Body of pancreas (tissue), 4 donors: ENCODE data around the gene UBAC2. TPM values are rescaled to one million over a fixed set of nuclear protein-coding genes. Genes with fewer than 3 reads are reported as not detected.
"Not testable (repeated sequence)": the region's sequence is repeated elsewhere in the genome, so short reads cannot be mapped to it uniquely, and the experiment has no call there.

Experiments
- ATAC-seq: fragments of 150-250 bp; one replicate; pipeline ENCODE4 v1.9.1; 2016
- DNase-seq, 4 donors: peaks; one replicate each; pipeline ENCODE4 v3.0.0-alpha.2; 2019
- H3K27ac ChIP-seq, 4 donors: fragments of 200-600 bp; sonication (generic); 1 replicate in 3 of 4; 2 replicates in 1 of 4; pipeline versions ENCODE4 v1.5.1 to v1.6.1; 2016 to 2019; ENCODE audit warnings: mild to moderate bottlenecking in 1 of 4, mixed read lengths in 1 of 4, moderate library complexity in 1 of 4
- H3K27me3 ChIP-seq, 2 donors: fragments of 200-600 bp; sonication (generic); one replicate each; pipeline ENCODE4 v1.6.0; 2016; ENCODE audit warnings: mild to moderate bottlenecking in 1 of 2
- H3K36me3 ChIP-seq, 2 donors: fragments of 200-600 bp; sonication (generic); replicated peaks in 1 of 2; 2 replicates each; pipeline ENCODE4 v1.5.1; 2016; ENCODE audit warnings: low read depth in 2 of 2; ENCODE audit not compliant: insufficient read depth in 1 of 2
- H3K4me1 ChIP-seq: fragments of 200-600 bp; sonication (generic); one replicate; pipeline ENCODE4 v1.6.0; 2016
- H3K4me3 ChIP-seq, 2 donors: fragments of 200-600 bp; sonication (generic); 1 replicate in 1 of 2; 2 replicates in 1 of 2; pipeline ENCODE4 v1.5.1; 2016 to 2019
- H3K9me3 ChIP-seq, 3 donors: fragments of 200-600 bp; sonication (generic); 1 replicate in 2 of 3; 2 replicates in 1 of 3; pipeline ENCODE4 v1.5.1; 2016
- POLR2A ChIP-seq, 3 donors: fragments of 450-650 bp; IDR thresholded peaks; one replicate each; pipeline ENCODE4 v1.6.1; 2016; ENCODE audit warnings: antibody characterized with exemption in 3 of 3, mild to moderate bottlenecking in 2 of 3
- WGBS, 2 donors: methylation state at CpG; one replicate each; pipeline ENCODE4 v1.1.5; 2017; 5-methylcytosine and 5-hydroxymethylcytosine counted together
- intact Hi-C: fragments of 100-400 bp; cut with DNase I; formaldehyde crosslinking; loops from one replicate; pipeline ENCODE4 v1.15.1; 2023
- total RNA-seq, 2 donors: library from RNA; depleted of rRNA; stranded (reverse); fragments of >200 nt; gene quantifications; one replicate each; pipeline ENCODE4 v1.1.0, GENCODE V29; 2016
- TF ChIP-seq, protein P1 (sequence below), 7 experiments: fragments of 450-650 bp in 4 of 7; fragments of 200-600 bp in 3 of 7; sonication (generic) in 3 of 7; IDR thresholded peaks; one replicate each; pipeline ENCODE4 v1.5.1; 2016 to 2019; ENCODE audit warnings: antibody characterized with exemption in 7 of 7

The UBAC2 gene
- total RNA-seq, 2 donors from 2014 or later: 21.4 to 27.2 TPM

DNA sequence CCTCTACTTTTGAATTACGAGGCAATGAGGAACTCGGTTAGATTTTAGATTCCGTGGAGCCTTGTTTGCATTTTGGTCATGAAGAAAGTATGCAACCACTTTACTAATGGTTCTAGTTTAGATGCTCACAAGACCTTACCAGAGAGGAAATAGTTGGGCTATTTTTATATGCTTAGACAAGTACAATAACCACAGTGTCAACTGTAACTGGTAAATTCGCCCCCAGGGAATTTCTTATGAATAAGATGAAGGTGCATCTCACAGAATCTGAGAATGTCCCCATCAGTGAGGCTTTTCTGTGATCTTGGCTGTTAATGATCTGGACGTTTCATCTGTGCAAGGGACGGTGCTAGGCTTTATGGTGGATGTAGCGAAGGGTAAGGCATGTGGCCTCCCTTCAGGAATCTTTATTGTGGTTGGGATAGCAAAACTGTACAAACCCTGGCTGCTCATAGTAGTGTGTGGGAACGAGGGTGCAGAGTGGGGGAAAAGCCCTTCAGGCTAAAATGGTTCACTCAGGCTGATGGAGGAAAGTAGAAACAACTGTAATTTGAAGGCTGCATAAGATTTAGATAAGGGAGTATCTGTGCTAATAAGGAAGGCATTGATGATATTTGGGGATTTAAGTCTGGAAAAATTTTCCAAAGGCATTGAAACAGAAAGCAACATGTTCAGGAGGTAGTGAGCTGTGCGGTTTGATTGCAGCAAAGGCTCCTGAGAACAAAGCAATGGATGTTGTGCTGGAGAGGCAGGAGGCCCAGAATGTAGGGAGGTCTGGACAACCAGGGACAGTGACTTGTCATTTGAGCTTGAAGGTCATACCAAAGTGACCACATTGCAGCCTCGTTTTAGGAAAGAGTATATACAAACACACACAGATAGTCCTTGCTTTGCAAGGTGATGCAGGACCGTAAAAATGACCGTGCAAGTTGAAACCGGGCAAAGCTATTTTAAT lies 28.4 kb downstream of the UBAC2 start:
- 65 to 74% methylated on average over 13 of the region's 13 CpGs for WGBS, 2 donors
- ATAC-seq (no peak), DNase-seq (no peak)
- H3K4me3 ChIP-seq: no peak overlapping the region
- H3K9me3 ChIP-seq: no peaks in the 10 kb centered on the region
- no peak for TF ChIP-seq POLR2A (IDR thresholded peaks at IDR 0.05)
- TF ChIP-seq, protein P1, sequence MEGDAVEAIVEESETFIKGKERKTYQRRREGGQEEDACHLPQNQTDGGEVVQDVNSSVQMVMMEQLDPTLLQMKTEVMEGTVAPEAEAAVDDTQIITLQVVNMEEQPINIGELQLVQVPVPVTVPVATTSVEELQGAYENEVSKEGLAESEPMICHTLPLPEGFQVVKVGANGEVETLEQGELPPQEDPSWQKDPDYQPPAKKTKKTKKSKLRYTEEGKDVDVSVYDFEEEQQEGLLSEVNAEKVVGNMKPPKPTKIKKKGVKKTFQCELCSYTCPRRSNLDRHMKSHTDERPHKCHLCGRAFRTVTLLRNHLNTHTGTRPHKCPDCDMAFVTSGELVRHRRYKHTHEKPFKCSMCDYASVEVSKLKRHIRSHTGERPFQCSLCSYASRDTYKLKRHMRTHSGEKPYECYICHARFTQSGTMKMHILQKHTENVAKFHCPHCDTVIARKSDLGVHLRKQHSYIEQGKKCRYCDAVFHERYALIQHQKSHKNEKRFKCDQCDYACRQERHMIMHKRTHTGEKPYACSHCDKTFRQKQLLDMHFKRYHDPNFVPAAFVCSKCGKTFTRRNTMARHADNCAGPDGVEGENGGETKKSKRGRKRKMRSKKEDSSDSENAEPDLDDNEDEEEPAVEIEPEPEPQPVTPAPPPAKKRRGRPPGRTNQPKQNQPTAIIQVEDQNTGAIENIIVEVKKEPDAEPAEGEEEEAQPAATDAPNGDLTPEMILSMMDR (IDR thresholded peaks at IDR 0.05): no peak
- intact Hi-C loops: no loop called here
- H3K27me3 ChIP-seq: no peaks in the 10 kb centered on the region
- H3K36me3 ChIP-seq: no peaks in the 10 kb centered on the region
- no peak overlapping the region for H3K27ac ChIP-seq
- peaks cover 3% of the 10 kb centered on the region for H3K4me1 ChIP-seq

DNA sequence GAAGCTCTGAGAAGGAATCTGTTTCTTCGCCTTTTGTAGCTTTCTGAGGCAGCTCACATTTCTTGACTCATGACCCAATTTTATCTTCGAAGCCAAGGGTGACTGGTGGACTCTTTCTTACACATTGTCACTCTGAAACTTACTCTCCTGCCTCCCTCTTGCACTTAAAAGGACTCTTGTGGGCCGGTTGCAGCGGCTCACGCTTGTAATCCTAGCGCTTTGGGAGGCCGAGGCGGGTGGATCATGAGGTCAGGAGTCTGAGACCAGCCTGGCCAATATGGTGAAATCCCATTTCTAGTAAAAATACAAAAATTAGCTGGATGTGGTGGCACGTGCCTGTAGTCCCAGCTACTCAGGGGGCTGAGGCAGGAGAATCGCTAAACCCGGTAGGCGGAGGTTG lies 29.9 kb downstream of the UBAC2 start:
- H3K4me3 ChIP-seq, intact Hi-C loops, ATAC-seq, H3K4me1 ChIP-seq, H3K36me3 ChIP-seq, H3K27ac ChIP-seq, H3K9me3 ChIP-seq, DNase-seq, H3K27me3 ChIP-seq: not testable (repeated sequence)
- WGBS, 2 donors: 92 to 96% methylated on average over 9 to 12 of the region's 12 CpGs

DNA sequence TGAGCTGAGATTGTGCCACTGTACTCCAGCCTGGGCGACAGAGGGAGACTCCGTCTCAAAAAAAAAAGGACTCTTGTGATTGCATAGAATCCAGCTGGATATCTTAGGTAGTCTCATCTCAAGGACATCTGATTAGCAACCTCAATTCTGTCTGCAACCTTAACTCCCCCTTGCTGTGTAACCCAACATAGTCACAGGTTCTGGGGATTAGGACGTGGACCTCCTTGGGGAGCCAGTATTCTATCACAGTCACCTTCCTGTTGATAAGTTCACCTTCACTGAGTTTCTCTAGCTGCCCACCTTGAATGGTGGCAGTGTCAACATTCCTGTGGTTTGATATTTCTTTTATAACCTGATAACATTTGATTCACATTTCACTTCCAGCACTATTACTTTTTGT lies 30.3 kb downstream of the UBAC2 start:
- Histone ChIP-seq H3K9me3 (no peaks in the 10 kb centered on the region), H3K36me3 (no peaks in the 10 kb centered on the region), H3K4me1 (no peaks in the 10 kb centered on the region), H3K4me3 (no peak overlapping the region), H3K27ac (no peak overlapping the region), H3K27me3 (no peaks in the 10 kb centered on the region)
- DNase-seq (no peak), ATAC-seq (no peak)
- TF ChIP-seq, protein P1 (IDR thresholded peaks at IDR 0.05): no peak
- TF ChIP-seq POLR2A (IDR thresholded peaks at IDR 0.05): no peak
- 78 to 82% methylated on average over 2 to 3 of the region's 3 CpGs for WGBS, 2 donors
- intact Hi-C loops: no loop called here

DNA sequence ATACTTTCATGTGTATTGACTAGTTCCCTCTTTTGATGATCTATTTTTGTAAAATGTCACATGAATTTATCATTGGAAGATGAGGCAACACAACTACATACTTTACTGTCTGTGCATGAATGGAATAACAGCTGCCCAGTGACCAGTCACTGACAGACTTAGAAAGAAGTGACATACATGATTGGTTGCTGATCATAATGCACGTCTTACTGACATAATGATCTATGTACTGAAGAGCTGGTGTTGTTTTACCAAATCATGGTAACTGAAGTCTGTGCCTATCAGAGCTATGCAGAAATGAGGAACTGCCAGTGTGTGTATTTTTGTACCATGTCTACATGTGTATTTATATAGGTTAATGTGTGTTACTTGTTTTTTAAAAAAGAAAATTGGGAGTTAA lies 31.1 kb downstream of the UBAC2 start:
- H3K27ac ChIP-seq: no peak overlapping the region
- 52 to 75% methylated on average over 1 of the region's 1 CpG for WGBS, 2 donors
- no peaks in the 10 kb centered on the region for H3K9me3 ChIP-seq

DNA sequence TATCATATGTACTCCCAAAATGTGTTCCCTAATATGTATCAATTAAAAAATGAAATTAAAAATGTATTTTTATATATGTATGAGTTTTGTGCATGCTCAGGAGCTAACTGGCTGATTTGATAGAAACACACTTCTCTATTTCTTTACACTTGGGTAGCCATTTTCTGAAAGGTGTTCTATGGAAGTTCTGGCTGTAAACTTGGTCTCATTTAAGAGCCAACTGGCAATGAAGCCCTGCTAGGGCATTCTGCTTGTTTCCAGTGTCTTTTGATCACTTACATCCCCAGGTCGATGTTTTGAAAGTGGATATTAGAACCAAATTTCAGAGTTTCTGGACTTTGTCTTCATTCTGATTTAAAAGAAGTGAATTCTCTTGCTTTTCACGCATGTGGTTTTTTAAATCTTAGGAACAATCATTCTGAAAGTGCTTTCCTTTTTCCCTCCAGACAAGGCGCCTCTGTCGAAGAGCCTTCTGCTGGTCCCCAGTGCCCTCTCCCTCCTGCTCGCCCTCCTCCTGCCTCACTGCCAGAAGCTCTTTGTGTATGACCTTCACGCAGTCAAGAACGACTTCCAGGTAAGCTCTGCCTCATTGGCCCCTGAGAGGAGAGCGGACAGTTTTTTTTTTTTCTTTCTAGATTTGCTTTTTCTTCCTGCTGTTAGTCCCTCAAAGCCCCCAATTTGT lies 37.5 kb downstream of the UBAC2 start:
- H3K9me3 ChIP-seq: no peaks in the 10 kb centered on the region
- no peaks in the 10 kb centered on the region for H3K4me1 ChIP-seq
- intact Hi-C loops: no loop called here
- H3K27ac ChIP-seq: peak overlapping the region in 2 of 4 donors; percentile 22 to 61
- DNase-seq: no peak
- 63 to 75% methylated on average over 8 of the region's 8 CpGs for WGBS, 2 donors
- no peak overlapping the region for H3K4me3 ChIP-seq
- ATAC-seq: no peak
- TF ChIP-seq, protein P1 (IDR thresholded peaks at IDR 0.05): no peak
- H3K36me3 ChIP-seq: no peaks in the 10 kb centered on the region
- no peaks in the 10 kb centered on the region for H3K27me3 ChIP-seq

More for the DNA sequence above, 31.1 kb downstream of the UBAC2 start:
- no peaks in the 10 kb centered on the region for H3K27me3 ChIP-seq
- intact Hi-C loops: no loop called here
- DNase-seq (peak in 1 of 4 donors; percentile 8), ATAC-seq (no peak)
- H3K36me3 ChIP-seq: no peaks in the 10 kb centered on the region
- TF ChIP-seq, protein P1 (IDR thresholded peaks at IDR 0.05): no peak
- TF ChIP-seq POLR2A (IDR thresholded peaks at IDR 0.05): no peak
- H3K4me1 ChIP-seq: no peaks in the 10 kb centered on the region
- no peak overlapping the region for H3K4me3 ChIP-seq
